GM10266 (cell line): Measurements from ENCODE around the gene C1QTNF1.
A peak's percentile ranks its signal among the peaks of the same experiment; 100 is the strongest.

Experiments
- DNase-seq: peaks from one replicate; pipeline ENCODE4 v3.0.0; 2012; ENCODE audit errors: extremely low spot score
- CTCF ChIP-seq: IDR thresholded peaks from 2 replicates; pipeline ENCODE4 v1.5.1; 2012; ENCODE audit warnings: mild to moderate bottlenecking, low read depth; ENCODE audit not compliant: control insufficient read depth, insufficient read depth; ENCODE audit errors: missing control alignments

The C1QTNF1 gene

GRCh38 chr17:78979780-78980623 is 44.0 kb upstream of the C1QTNF1 start, which contains the start of gene LGALS3BP:
LGALS3BP (minus strand) TSS chr17:78979923; CDS start chr17:78977191, 2,732 bp downstream.
- no peak for TF ChIP-seq CTCF
- DNase-seq = no peak

DNA sequence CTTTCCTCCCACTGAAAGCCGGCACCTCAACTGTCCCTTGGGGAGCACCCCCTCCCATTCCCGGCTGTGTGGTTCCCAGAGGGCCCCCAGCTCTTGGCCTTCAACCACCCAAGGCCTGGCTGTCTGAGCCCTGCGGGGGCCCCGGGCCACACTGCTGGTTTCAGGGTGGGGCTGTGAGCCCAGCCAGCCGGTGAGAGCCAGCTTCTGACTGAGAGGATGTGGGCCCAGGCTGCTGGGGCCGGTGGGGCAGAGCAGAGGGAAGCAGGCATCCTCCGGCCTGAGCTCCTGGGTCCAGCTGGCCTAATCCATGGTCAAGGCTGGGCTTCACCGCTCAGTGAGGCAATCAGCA is 43.4 kb upstream of the C1QTNF1 start:
- TF ChIP-seq CTCF = no peak
- no peak for DNase-seq

DNA sequence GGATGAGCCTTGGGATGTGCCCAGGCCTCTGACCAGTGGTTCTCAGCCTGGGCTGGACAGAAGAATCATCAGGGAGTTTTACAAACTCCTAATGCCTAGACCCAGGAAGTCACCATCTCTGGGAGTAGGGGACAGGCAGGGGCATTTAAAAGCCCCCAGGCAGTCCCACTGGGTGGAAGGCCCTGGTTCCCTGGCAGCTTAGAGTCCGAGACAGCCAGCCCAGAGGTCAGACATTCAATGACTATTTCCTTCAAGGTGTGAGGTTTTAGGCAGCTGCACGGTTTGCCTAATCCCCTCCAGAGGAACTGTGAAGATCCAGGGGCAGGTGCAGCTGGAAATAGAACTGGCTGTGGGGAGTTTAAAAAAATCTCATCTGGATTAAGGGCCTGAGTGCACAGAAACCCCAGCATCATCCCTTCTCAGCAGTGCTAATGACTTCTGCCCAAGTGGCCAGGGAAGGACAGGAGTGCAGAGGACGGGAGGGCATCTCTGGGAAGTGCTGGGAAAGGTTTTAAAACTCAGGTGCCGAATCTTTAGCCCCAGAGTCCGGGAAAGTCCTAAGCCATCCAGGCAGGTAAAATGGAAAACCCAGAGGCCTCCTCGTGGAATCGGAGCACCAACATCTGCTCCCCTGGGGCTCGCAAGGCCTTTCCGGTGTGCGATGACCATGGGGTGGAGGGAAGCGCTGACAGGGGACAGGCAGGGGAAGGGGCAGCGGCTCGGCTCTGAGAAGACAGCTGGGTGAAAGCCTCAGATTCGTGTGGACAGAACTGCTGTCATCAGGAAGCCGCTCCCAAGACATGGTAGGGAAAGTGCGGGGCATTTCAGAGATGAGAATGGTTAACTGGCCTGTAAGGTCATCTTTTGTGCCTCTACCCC is 42.7 kb upstream of the C1QTNF1 start:
- TF ChIP-seq CTCF = no peak
- DNase-seq = no peak

- no peak for TF ChIP-seq CTCF
- no peak for DNase-seq
Measured at GRCh38 chr17:78985395-78985794, 38.6 kb upstream of the C1QTNF1 start.

DNA sequence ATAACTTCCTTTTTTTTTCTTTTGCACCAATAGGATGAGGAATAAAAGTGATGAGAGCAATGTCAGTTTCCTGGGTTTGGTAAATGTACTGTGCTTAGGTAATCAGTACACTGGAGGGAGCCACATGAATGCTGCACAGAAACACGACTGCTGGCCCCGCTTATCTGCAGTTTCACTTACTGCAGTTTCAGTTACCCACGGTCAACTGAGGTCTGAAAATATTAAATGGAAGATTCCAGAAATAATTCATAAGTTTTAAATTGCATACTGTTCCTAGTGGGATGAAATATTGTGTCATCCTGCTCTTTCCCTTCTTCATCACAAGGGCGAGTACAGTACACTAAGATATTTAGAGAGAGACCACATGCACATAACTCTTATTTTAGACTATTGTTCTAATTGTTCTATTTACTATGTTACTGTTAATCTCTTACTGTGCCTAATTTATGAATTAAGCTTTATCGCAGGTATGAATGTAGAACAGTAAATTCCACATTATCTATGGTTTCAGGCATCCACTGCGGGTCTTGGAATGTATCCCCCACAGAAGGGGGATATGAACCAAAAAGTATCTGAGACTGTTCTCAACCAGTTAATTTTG is 37.8 kb upstream of the C1QTNF1 start:
- DNase-seq = no peak

GRCh38 chr17:78986649-78987328 is 37.2 kb upstream of the C1QTNF1 start:
- no peak for DNase-seq
- no peak for TF ChIP-seq CTCF

More for the DNA sequence above, 37.8 kb upstream of the C1QTNF1 start:
- peak; percentile 37 for TF ChIP-seq CTCF
